Stimulated activated CD8-positive, alpha-beta memory T cell treated with anti-CD3 and anti-CD28 coated beads, Interleukin-12 subunit alpha, Interleukin-12 subunit beta, amount 100 ng/mL, for 1 hour (primary cell): ENCODE data around the gene ANKRD49.

ENCODE experiments used
- DNase-seq: peaks from one replicate; pipeline ENCODE4 v3.0.0-alpha.2; 2020; ENCODE audit warnings: low read depth

Gene ANKRD49

GRCh38 chr11:94543695-94544645 lies 50.2 kb downstream of the ANKRD49 start, which contains the start of gene FUT4:
FUT4 (plus strand) TSS chr11:94543921; CDS start chr11:94544134, 213 bp downstream.
- DNase-seq, result peak; percentile 46

- no peak for DNase-seq
Measured at GRCh38 chr11:94544646-94545263, 51.0 kb downstream of the ANKRD49 start.

- no peak for DNase-seq
Measured at GRCh38 chr11:94545264-94546161, 51.7 kb downstream of the ANKRD49 start.

- no peak for DNase-seq
Measured at GRCh38 chr11:94546162-94546470, 52.3 kb downstream of the ANKRD49 start.

- no peak for DNase-seq
Measured at GRCh38 chr11:94546886-94547285, 53.1 kb downstream of the ANKRD49 start.

GRCh38 chr11:94549146-94549545 lies 55.4 kb downstream of the ANKRD49 start:
- DNase-seq, result no peak
